ENCODE measurements around the gene LAP3. TPM values are rescaled to one million over a fixed set of nuclear protein-coding genes. Genes with fewer than 3 reads are reported as not detected.
"Not testable (repeated sequence)": the region's sequence is repeated elsewhere in the genome, so short reads cannot be mapped to it uniquely, and the experiment has no call there.

Gene LAP3
- total and polyA plus RNA-seq, 2 experiments from 2014 or later = 53.4 to 97.1 TPM

DNA sequence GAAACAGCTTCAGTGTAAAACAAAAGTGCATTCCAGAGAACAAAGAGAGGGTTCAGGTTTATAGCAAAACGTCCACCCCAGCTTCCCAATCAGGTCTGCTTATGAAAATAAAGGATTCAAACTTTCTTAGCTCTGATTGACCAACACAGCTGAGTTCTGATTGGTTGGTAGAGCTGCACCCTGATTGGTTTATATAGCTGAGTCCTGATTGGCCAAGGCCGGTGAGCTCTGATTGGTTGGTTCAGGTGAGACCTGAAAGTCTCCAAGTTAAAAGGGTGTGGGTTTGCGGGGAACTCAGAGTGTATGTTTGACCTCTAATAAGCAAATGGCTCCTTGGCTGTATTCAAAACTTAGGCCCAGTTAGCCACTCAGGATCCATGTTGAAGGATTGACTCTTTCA lies 41.1 kb upstream of the LAP3 start:
- Histone ChIP-seq H3K36me3 (no peaks in the 10 kb centered on the region), H3K4me1 (ENCODE audit: low read depth) (no peaks in the 10 kb centered on the region), H3K4me3 (no peak overlapping the region), H3K27ac (no peak overlapping the region), H3K27me3 (no peaks in the 10 kb centered on the region), H3K9me3 (ENCODE audit: low read depth) (no peaks in the 10 kb centered on the region)
- TF ChIP-seq, protein P1, sequence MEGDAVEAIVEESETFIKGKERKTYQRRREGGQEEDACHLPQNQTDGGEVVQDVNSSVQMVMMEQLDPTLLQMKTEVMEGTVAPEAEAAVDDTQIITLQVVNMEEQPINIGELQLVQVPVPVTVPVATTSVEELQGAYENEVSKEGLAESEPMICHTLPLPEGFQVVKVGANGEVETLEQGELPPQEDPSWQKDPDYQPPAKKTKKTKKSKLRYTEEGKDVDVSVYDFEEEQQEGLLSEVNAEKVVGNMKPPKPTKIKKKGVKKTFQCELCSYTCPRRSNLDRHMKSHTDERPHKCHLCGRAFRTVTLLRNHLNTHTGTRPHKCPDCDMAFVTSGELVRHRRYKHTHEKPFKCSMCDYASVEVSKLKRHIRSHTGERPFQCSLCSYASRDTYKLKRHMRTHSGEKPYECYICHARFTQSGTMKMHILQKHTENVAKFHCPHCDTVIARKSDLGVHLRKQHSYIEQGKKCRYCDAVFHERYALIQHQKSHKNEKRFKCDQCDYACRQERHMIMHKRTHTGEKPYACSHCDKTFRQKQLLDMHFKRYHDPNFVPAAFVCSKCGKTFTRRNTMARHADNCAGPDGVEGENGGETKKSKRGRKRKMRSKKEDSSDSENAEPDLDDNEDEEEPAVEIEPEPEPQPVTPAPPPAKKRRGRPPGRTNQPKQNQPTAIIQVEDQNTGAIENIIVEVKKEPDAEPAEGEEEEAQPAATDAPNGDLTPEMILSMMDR (IDR thresholded peaks at IDR 0.05; ENCODE audit: low read depth, low read length) = no peak
- DNase-seq (ENCODE audit: low read depth in 1 of 2, low spot score in 1 of 2) = no peak

DNA sequence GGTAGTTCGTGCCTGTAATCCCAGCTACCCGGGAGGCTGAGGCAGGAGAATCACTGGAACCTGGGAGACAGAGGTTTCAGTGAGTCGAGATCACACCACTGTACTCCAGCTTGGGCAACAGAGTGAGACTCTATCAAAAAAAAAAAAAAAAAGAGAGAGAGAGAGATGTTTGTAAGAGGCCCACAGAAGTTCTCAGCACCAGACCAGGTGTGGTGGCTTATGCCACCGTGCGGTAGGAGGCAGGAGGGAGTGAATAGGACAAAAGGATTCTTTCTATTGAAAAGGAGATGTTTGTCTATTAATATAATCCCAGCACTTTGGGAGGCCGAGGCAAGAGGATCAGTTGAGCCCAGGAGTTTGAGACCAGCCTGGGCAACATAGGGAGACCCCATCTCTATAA lies 39.9 kb upstream of the LAP3 start:
- H3K36me3 ChIP-seq; DNase-seq (ENCODE audit: low read depth in 1 of 2, low spot score in 1 of 2); H3K9me3 ChIP-seq (ENCODE audit: low read depth); H3K4me1 ChIP-seq (ENCODE audit: low read depth); H3K27ac ChIP-seq; H3K27me3 ChIP-seq; H3K4me3 ChIP-seq: not testable (repeated sequence)

DNA sequence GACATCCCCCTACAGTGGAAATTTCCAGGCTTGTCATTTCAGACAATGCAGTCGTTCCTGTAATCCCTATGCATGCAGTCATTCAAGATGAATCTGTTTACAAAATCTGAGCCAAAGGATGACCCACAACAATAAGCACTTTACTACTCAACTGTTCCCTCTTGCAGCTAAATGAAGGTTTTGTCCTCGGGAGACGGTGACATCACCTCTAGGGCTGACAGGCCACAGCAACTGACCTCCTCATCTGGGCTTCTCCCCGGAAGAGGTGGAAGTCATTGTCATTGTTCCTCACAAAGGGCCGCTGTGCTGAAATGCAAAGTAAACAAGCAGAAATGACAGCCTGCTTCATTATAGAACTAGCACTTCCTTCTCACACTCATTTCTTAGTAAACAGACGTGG lies 32.8 kb upstream of the LAP3 start:
- TF ChIP-seq, protein P1 (IDR thresholded peaks at IDR 0.05; ENCODE audit: low read depth, low read length) = no peak
- H3K9me3 ChIP-seq (ENCODE audit: low read depth) = no peaks in the 10 kb centered on the region
- no peaks in the 10 kb centered on the region for H3K36me3 ChIP-seq
- H3K4me3 ChIP-seq = no peak overlapping the region
- H3K27me3 ChIP-seq = no peaks in the 10 kb centered on the region
- no peak overlapping the region for H3K27ac ChIP-seq
- H3K4me1 ChIP-seq (ENCODE audit: low read depth) = no peaks in the 10 kb centered on the region
- no peak for DNase-seq (ENCODE audit: low read depth in 1 of 2, low spot score in 1 of 2)

DNA sequence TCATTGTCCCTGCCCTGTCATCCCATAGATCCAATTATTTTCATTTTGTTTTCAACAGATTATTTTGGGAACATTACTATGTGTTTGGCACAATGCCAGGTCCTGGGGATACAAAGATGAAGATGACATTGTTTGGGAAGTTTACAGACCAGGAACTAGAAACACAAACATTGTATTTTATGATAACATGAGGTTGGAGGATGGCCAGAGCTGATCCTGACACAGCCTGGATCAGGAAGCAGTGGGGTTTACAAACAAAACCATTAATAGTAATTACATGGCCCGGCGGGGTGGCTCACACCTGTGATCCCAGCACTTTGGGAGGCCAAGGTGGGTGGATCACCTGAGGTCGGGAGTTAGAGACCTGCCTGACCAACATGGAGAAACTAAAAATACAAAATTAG lies 32.2 kb upstream of the LAP3 start:
- H3K27ac ChIP-seq = no peak overlapping the region
- H3K36me3 ChIP-seq = no peaks in the 10 kb centered on the region
- no peaks in the 10 kb centered on the region for H3K27me3 ChIP-seq
- TF ChIP-seq, protein P1 (IDR thresholded peaks at IDR 0.05; ENCODE audit: low read depth, low read length) = no peak
- H3K4me1 ChIP-seq (ENCODE audit: low read depth) = no peaks in the 10 kb centered on the region
- no peaks in the 10 kb centered on the region for H3K9me3 ChIP-seq (ENCODE audit: low read depth)
- H3K4me3 ChIP-seq = no peak overlapping the region
- no peak for DNase-seq (ENCODE audit: low read depth in 1 of 2, low spot score in 1 of 2)

DNA sequence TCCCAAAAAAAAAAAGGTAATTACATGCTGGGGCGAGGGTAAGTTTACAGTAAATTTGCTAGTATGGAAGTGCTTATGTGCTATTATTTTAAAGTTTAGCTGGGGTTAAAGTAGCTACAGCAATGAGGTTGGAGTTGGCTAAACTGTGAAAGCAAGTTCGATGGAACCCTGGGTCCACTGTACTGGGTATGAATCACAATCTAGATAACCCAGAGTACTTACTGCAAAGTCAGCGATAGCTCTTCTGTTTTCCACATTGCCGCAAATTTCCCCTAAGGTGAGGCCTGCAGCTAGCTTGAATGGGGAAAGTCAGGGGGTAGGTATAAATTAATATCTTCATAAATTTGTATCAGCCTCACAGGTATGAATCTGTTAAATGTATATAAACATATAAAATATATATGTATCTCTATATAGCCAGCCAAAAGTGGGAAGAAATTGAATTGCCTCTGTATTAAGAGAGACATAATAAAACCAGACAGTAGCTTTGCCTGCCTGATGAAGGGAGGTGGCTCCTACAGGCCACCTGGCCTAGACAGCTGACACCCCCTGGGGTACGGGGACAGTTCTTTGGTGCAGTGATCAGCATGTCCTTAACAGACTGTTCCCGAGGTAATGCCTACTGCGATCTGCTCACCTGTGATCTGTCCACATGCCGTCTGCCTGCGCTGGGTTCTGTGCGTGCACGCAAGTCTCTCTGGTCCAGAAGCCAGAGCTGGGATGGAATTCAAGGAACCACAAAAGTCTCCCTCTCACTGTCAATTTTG lies 31.4 kb upstream of the LAP3 start:
- Histone ChIP-seq H3K36me3 (no peaks in the 10 kb centered on the region), H3K27ac (no peak overlapping the region), H3K27me3 (no peaks in the 10 kb centered on the region), H3K9me3 (ENCODE audit: low read depth) (no peaks in the 10 kb centered on the region), H3K4me1 (ENCODE audit: low read depth) (no peaks in the 10 kb centered on the region), H3K4me3 (no peak overlapping the region)
- DNase-seq (ENCODE audit: low read depth in 1 of 2, low spot score in 1 of 2) = no peak
- TF ChIP-seq, protein P1 (IDR thresholded peaks at IDR 0.05; ENCODE audit: low read depth, low read length) = no peak

DNA sequence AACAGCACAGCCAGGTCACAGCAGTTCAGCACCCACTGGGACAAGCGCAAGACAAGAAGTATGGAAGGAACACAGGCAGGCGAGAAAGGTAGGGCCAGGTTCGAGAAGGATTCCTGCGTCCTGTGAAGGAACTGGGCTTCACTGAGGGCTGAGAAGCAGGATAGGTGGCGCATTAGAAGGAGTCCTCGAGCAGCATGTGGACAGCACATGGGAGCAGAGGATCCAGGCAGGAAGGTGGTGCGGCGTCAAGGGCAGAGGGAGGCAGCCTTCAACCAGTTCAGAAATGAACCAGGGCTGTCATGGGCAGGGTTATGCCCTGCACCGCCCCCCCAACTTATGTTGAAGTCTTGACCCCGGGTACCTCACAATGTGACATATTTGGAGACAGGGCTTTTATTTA lies 30.8 kb upstream of the LAP3 start:
- DNase-seq (ENCODE audit: low read depth in 1 of 2, low spot score in 1 of 2) = no peak
- Histone ChIP-seq H3K9me3 (ENCODE audit: low read depth) (no peaks in the 10 kb centered on the region), H3K4me3 (no peak overlapping the region), H3K4me1 (ENCODE audit: low read depth) (no peaks in the 10 kb centered on the region), H3K27me3 (no peaks in the 10 kb centered on the region), H3K36me3 (no peaks in the 10 kb centered on the region), H3K27ac (no peak overlapping the region)
- TF ChIP-seq, protein P1 (IDR thresholded peaks at IDR 0.05; ENCODE audit: low read depth, low read length) = no peak

Data from cardiac muscle cell (in vitro differentiated cells and primary cell).